RWPE2 (cell line): ENCODE results near the gene BRIP1.

Source experiments
- ATAC-seq: fragments of 200-7000 bp; cut with Tn5 transposase; 3 replicates; pipeline ENCODE4 v1.9.1; 2021; ENCODE audit warnings: low read depth
- DNase-seq: peaks from one replicate; pipeline ENCODE4 v3.0.0-alpha.2; 2020; ENCODE audit warnings: low spot score
- H3K27ac ChIP-seq: fragments of 450-650 bp; 2 replicates; pipeline ENCODE4 v1.5.1; 2017; ENCODE audit warnings: mild to moderate bottlenecking; ENCODE audit not compliant: poor library complexity, severe bottlenecking
- H3K27me3 ChIP-seq: fragments of 250-450 bp; sonication (Bioruptor Pico); 2 replicates; pipeline ENCODE4 v1.5.1; 2021; ENCODE audit warnings: mild to moderate bottlenecking, moderate library complexity; ENCODE audit not compliant: insufficient read depth, poor library complexity, severe bottlenecking
- H3K36me3 ChIP-seq: fragments of 250-450 bp; sonication (Bioruptor Pico); 2 replicates; pipeline ENCODE4 v1.5.1; 2020; ENCODE audit warnings: low read depth, mild to moderate bottlenecking, moderate library complexity
- H3K4me1 ChIP-seq: fragments of 250-450 bp; sonication (Bioruptor Pico); 2 replicates; pipeline ENCODE4 v1.5.1; 2021; ENCODE audit warnings: mild to moderate bottlenecking, moderate library complexity; ENCODE audit not compliant: insufficient read depth, poor library complexity, severe bottlenecking
- H3K4me3 ChIP-seq: fragments of 250-450 bp; sonication (Bioruptor Pico); 2 replicates; pipeline ENCODE4 v1.5.1; 2021; ENCODE audit warnings: mild to moderate bottlenecking, moderate library complexity; ENCODE audit not compliant: severe bottlenecking
- H3K9me3 ChIP-seq: fragments of 250-450 bp; sonication (Bioruptor Pico); 2 replicates; pipeline ENCODE4 v1.5.1; 2021; ENCODE audit warnings: mild to moderate bottlenecking, moderate library complexity; ENCODE audit not compliant: severe bottlenecking
- CTCF ChIP-seq: fragments of 450-650 bp; IDR thresholded peaks from one replicate; pipeline ENCODE4 v1.5.1; 2017; ENCODE audit warnings: mild to moderate bottlenecking, moderate library complexity; ENCODE audit not compliant: poor library complexity, severe bottlenecking

BRIP1 gene

DNA sequence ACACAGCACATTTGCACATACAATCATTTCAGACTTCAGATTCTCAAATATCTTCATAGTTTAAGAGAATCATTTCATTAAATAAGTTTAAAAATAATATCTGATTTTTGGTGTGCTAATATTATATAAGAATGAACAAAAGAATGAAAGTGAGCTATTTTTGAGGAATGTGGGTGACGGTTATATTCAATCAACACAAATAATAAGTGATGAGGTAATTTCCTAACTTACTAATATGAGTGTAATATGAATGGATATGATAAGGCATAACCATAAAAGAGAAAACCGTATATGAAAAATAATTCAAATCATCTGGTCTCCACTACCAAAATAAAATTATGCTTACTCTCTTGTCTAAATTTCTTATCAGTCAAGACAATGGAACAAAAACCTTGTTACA lies 203.9 kb downstream of the BRIP1 start:
- ATAC-seq, result no peak
- Histone ChIP-seq H3K4me1 (no peaks in the 10 kb centered on the region), H3K4me3 (no peak overlapping the region), H3K36me3 (no peaks in the 10 kb centered on the region), H3K9me3 (no peaks in the 10 kb centered on the region), H3K27ac (no peak overlapping the region), H3K27me3 (no peaks in the 10 kb centered on the region)
- no peak for DNase-seq
- no peak for TF ChIP-seq CTCF

GRCh38 chr17:61658183-61658582 lies 205.1 kb downstream of the BRIP1 start:
- Histone ChIP-seq H3K27ac (no peak overlapping the region), H3K4me3 (no peak overlapping the region), H3K36me3 (no peaks in the 10 kb centered on the region), H3K4me1 (no peaks in the 10 kb centered on the region), H3K9me3 (no peaks in the 10 kb centered on the region), H3K27me3 (no peaks in the 10 kb centered on the region)
- no peak for TF ChIP-seq CTCF
- DNase-seq, result no peak
- no peak for ATAC-seq

DNA sequence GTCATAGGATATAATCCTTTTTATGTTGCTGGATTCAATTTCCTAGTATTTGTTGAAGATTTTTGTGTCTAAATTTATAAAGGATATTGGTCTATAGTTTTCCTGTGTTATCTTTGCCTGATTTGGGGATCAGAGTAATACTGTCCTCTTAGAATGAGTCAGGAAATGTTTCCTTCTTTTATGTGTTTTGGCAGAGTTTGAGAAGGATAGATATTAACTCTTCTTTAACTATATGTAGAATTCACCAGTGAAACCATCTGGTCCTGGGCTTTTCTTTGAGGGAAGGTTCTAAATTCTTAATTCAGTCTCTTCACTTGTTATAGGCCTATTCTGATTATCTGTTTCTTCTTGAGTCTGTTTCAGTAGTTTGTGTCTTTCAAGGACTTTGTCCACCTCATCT lies 206.0 kb downstream of the BRIP1 start:
- DNase-seq (no peak), ATAC-seq (no peak)
- Histone ChIP-seq H3K4me1 (no peaks in the 10 kb centered on the region), H3K4me3 (no peak overlapping the region), H3K27ac (no peak overlapping the region), H3K36me3 (no peaks in the 10 kb centered on the region), H3K9me3 (no peaks in the 10 kb centered on the region), H3K27me3 (no peaks in the 10 kb centered on the region)
- TF ChIP-seq CTCF, result no peak

- H3K27me3 ChIP-seq, result no peaks in the 10 kb centered on the region
- no peaks in the 10 kb centered on the region for H3K9me3 ChIP-seq
- no peak for TF ChIP-seq CTCF
- no peak overlapping the region for H3K4me3 ChIP-seq
- no peak for DNase-seq
- H3K27ac ChIP-seq, result no peak overlapping the region
- H3K4me1 ChIP-seq, result no peaks in the 10 kb centered on the region
- no peaks in the 10 kb centered on the region for H3K36me3 ChIP-seq
- no peak for ATAC-seq
Observed at GRCh38 chr17:61656721-61657217, 206.6 kb downstream of the BRIP1 start.

DNA sequence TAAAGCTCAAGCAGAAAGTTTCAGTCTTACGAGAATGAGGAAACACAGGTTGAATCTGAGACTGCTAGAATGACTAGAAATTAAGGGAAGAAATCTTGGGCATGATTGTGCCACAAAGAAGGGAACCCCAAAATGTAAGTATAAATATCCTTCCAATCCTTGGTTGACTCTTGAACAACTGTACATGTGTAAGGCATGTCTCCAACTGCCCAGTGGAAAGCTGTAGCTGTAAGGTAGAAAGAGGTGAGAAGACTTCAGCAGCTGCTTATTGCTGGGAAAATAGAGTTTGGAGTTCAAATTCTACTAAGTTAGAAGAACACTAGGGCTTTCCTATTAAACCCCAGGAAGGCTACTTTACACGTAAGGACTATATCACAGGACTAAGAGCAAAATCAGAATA lies 212.6 kb downstream of the BRIP1 start:
- ATAC-seq (no peak), DNase-seq (no peak)
- Histone ChIP-seq H3K27me3 (no peaks in the 10 kb centered on the region), H3K4me1 (no peaks in the 10 kb centered on the region), H3K27ac (no peak overlapping the region), H3K36me3 (no peaks in the 10 kb centered on the region), H3K9me3 (peaks cover 2% of the 10 kb centered on the region), H3K4me3 (no peak overlapping the region)
- no peak for TF ChIP-seq CTCF
